ENCODE results near the gene ACY1.

The ACY1 gene

DNA sequence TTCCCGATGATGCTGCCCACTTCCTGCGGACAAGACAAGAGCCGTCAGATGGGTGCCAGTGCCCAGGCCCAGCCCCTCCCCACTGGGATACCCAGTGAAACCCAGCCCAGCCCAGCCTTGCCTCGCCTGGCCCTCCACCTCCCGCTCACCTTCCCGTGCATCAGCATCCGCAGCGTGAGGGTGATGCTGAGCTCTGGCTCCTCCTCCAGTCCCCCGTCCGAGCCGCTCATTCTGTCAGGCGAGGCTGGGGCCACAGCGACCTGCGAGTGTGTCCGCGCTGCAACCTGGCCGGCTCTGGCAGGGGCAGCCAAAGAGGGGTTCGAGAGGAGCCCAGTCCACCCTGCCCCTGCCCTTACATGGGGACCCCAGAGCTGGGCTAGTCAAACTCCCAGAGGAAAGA lies 22.3 kb upstream of the ACY1 start:
- no peak overlapping the region for H3K27ac ChIP-seq
- TF ChIP-seq ZFX (IDR thresholded peaks at IDR 0.05; ENCODE audit: borderline replicate concordance) (no peak), CTCF (IDR thresholded peaks at IDR 0.05) (no peak)

DNA sequence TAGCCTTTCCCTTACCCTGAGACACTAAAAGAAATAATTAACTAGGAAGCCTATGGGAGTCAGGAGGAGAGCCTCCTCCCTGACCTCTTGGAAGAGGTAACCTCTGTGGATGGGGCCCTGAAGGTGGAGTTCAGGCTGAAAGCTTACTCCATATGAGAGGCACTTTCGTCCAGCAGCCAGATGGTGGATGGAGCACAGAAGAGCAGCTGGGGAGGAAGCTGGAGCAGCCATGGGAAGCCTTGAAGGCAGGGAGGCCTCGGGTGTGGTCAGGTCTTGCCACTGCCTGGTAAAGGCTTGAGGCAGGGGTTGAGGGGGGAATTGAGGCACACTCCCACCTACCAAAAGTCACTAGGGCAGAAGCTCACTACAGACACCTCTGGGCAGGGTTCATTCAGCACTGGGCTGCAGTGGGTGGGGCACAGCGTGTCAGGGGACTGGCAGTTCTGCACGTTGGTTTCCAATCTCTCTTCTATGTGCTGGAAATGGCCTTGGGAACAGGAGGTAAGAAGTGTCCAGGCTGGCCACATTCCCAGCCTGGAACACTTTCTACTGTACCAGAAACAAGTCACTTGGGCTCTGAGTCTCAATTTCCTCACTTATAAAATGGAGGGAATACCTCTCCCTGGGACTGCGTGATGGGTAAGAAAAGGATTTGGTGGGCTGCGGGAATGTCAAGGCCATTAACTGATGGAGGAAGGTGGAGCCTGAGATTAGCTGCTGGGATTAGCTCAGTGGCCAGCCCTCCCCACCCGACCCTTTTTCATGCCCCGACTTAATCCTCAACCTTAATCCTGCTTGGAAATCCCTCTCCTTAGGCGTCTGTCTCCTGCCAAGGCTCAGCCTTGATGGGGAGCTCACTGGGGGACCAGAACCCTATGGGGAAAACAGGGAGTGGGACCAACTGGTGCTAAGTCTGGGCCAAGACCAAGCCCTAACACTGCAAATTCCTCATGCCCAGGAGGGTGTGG lies 21.4 kb upstream of the ACY1 start:
- TF ChIP-seq CTCF (IDR thresholded peaks at IDR 0.05) = no peak
- no peak for TF ChIP-seq ZFX (IDR thresholded peaks at IDR 0.05; ENCODE audit: borderline replicate concordance)
- no peak overlapping the region for H3K27ac ChIP-seq

DNA sequence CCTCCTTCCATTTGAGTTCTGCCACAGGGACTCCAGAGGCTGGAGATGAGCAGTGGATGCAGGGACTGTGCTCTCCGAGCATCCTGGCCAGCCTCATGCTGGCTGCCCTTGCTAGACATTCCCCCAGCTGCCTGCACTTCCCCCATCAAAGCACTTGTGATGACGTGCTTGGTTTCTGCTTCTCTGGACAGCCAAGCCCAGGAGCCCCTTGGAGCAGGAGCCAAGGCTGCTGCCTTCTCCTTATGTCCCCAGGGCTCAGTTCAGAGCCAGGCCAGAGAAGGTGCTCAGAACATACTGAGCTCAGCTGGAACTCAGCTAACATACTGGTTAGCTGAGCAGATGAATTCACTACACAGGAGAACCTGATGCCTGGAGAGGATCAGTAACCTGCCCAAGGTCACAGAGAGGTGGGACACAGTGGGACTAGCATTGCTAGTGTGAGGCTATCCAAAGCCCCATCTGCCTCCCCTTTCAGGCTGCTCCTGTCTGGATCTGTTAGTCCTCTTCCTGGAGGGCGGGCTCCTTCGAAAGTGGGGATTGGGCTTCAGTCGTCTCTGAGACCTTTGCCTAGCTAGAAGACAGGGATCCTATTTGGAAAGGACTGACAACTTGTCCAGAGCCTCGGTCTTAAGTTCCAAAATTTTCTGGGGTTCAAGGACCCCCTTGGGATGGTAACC lies 20.3 kb upstream of the ACY1 start:
- H3K27ac ChIP-seq = no peak overlapping the region
- TF ChIP-seq ZFX (IDR thresholded peaks at IDR 0.05; ENCODE audit: borderline replicate concordance) (no peak), CTCF (IDR thresholded peaks at IDR 0.05) (no peak)

- no peak overlapping the region for H3K27ac ChIP-seq
- TF ChIP-seq CTCF (IDR thresholded peaks at IDR 0.05) (no peak), ZFX (IDR thresholded peaks at IDR 0.05; ENCODE audit: borderline replicate concordance) (no peak)
Measured at GRCh38 chr3:51963951-51964451, 19.3 kb upstream of the ACY1 start.

GRCh38 chr3:51964521-51964920 lies 18.8 kb upstream of the ACY1 start:
- TF ChIP-seq CTCF (IDR thresholded peaks at IDR 0.05) (no peak), ZFX (IDR thresholded peaks at IDR 0.05; ENCODE audit: borderline replicate concordance) (no peak)

DNA sequence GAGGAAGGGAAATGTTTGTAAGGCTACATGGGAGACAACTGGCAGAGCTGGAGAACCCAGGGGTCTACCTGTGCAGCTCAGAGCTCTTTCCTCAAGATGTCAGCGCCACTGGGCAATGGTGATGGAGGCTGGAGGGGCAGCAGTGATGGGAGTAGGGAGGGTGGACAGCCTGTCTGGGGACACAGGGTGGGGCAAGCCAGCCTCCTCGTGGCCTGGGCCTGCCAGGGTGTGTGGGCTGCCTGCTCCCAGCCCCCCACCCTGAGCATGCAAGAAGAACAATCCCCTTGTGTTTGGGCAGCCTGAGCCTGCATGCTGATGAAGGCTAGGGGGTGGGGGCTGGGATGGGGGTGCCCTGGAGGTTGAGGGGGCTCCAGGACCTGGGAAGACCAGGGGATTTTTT lies 17.3 kb upstream of the ACY1 start:
- H3K27ac ChIP-seq = no peak overlapping the region
- TF ChIP-seq ZFX (IDR thresholded peaks at IDR 0.05; ENCODE audit: borderline replicate concordance) (no peak), CTCF (IDR thresholded peaks at IDR 0.05) (no peak)

More at GRCh38 chr3:51964521-51964920, 18.8 kb upstream of the ACY1 start:
- no peak overlapping the region for H3K27ac ChIP-seq

Measured in 22Rv1 (cell line).